C4-2B (cell line): Measurements from ENCODE around the gene TASP1.
"Not testable (repeated sequence)": the region's sequence is repeated elsewhere in the genome, so short reads cannot be mapped to it uniquely, and the experiment has no call there.

ENCODE experiments used
- CTCF ChIP-seq: fragments of 450-650 bp; conservative IDR thresholded peaks from 2 replicates; pipeline ENCODE4 v1.5.1; 2017; ENCODE audit warnings: mild to moderate bottlenecking
- ZFX ChIP-seq: fragments of 450-650 bp; IDR thresholded peaks from 2 replicates; pipeline ENCODE4 v1.6.1; 2017

GRCh38 chr20:13617585-13617984, 21.1 kb downstream of the TASP1 start:
- TF ChIP-seq CTCF, ZFX: not testable (repeated sequence)
